Gastroesophageal sphincter (tissue), 4 donors: ENCODE data around the gene C2orf78. TPM values are rescaled to one million over a fixed set of nuclear protein-coding genes. Genes with fewer than 3 reads are reported as not detected.

ENCODE experiments used
- ATAC-seq: fragments of 150-250 bp; one replicate; pipeline ENCODE4 v1.9.1; 2016; ENCODE audit warnings: mild to moderate bottlenecking, moderate library complexity
- H3K27ac ChIP-seq, 4 donors: fragments of 200-600 bp; sonication (generic) in 3 of 4; 1 replicate in 3 of 4; 2 replicates in 1 of 4; pipeline ENCODE4 v1.5.1; 2016 to 2019
- H3K27me3 ChIP-seq: fragments of 200-600 bp; sonication (generic); one replicate; pipeline ENCODE4 v1.5.1; 2019
- H3K36me3 ChIP-seq, 2 donors: fragments of 200-600 bp; sonication (generic); one replicate each; pipeline ENCODE4 v1.5.1; 2019; ENCODE audit warnings: control low read depth in 1 of 2
- H3K4me1 ChIP-seq, 3 donors: fragments of 200-600 bp; sonication (generic); 1 replicate in 2 of 3; 2 replicates in 1 of 3; pipeline ENCODE4 v1.5.1; 2016 to 2019; ENCODE audit warnings: control low read depth in 2 of 3
- H3K4me3 ChIP-seq, 2 donors: fragments of 200-600 bp; sonication (generic); one replicate each; pipeline ENCODE4 v1.5.1; 2019; ENCODE audit warnings: mild to moderate bottlenecking in 1 of 2, moderate library complexity in 1 of 2
- H3K9me3 ChIP-seq, 3 donors: fragments of 200-600 bp; sonication (generic); one replicate each; pipeline ENCODE4 v1.5.1; 2017 to 2019; ENCODE audit warnings: control low read depth in 2 of 3
- CTCF ChIP-seq, 4 experiments: fragments of 200-600 bp in 2 of 4; fragments of 450-650 bp in 2 of 4; sonication (generic) in 1 of 4; IDR thresholded peaks; one replicate each; pipeline ENCODE4 v1.5.1; 2017 to 2019; ENCODE audit warnings: antibody characterized with exemption in 4 of 4, mild to moderate bottlenecking in 2 of 4, moderate library complexity in 2 of 4
- EP300 ChIP-seq: sonication (generic); formaldehyde crosslinking; IDR thresholded peaks from one replicate; pipeline ENCODE4 v1.6.1; 2017; ENCODE audit warnings: antibody characterized with exemption, mild to moderate bottlenecking
- POLR2A ChIP-seq, 2 donors: fragments of 450-650 bp; IDR thresholded peaks; one replicate each; pipeline ENCODE4 v1.6.1; 2017; ENCODE audit warnings: antibody characterized with exemption in 2 of 2, mild to moderate bottlenecking in 2 of 2, moderate library complexity in 1 of 2
- POLR2AphosphoS5 ChIP-seq: sonication (generic); formaldehyde crosslinking; IDR thresholded peaks from one replicate; pipeline ENCODE4 v1.6.1; 2017; ENCODE audit warnings: antibody characterized with exemption
- WGBS, 2 donors: methylation state at CpG; one replicate each; pipeline ENCODE4 v1.1.5; 2018; ENCODE audit warnings: low coverage in 1 of 2; 5-methylcytosine and 5-hydroxymethylcytosine counted together
- total RNA-seq, 4 donors: library from RNA; depleted of rRNA; stranded (reverse); fragments of >200 nt; gene quantifications; one replicate each; pipeline ENCODE4 v1.1.0, GENCODE V29; 2016

The C2orf78 gene
- total RNA-seq, 4 donors from 2014 or later: not detected

GRCh38 chr2:73828818-73829570 is 45.0 kb downstream of the C2orf78 start, which contains the start of gene STAMBP:
Gene STAMBP (plus strand): TSS chr2:73828961. CDS start chr2:73830857, 1,896 bp downstream.
- peak within 1 kb of the TSS; percentile 63 to 84 for H3K4me3 ChIP-seq
- peak within 1 kb of the TSS; percentile 84 to 97 (median 96) for H3K27ac ChIP-seq
- peaks cover 0 to 11% of the 10 kb centered on the region in 2 donors for H3K36me3 ChIP-seq
- peaks cover 8 to 63% (median 13%) of the 10 kb centered on the region in 3 donors for H3K4me1 ChIP-seq
- no peaks in the 10 kb centered on the region for H3K9me3 ChIP-seq
- no peaks in the 10 kb centered on the region for H3K27me3 ChIP-seq
- 0% methylated on average over 16 to 17 of the region's 48 CpGs for WGBS, 2 donors
- peak; percentile 98 for ATAC-seq
- no peak for TF ChIP-seq EP300
- TF ChIP-seq POLR2AphosphoS5: peak; percentile 78
- TF ChIP-seq POLR2A (IDR thresholded peaks at IDR 0.05): peak; percentile 52 to 53
- TF ChIP-seq CTCF (IDR thresholded peaks at IDR 0.05): peak in 1 of 4 experiments; percentile 8

- H3K4me1 ChIP-seq: peaks cover 8 to 62% (median 13%) of the 10 kb centered on the region in 3 donors
Measured at GRCh38 chr2:73830871-73831401, 47.0 kb downstream of the C2orf78 start.

DNA sequence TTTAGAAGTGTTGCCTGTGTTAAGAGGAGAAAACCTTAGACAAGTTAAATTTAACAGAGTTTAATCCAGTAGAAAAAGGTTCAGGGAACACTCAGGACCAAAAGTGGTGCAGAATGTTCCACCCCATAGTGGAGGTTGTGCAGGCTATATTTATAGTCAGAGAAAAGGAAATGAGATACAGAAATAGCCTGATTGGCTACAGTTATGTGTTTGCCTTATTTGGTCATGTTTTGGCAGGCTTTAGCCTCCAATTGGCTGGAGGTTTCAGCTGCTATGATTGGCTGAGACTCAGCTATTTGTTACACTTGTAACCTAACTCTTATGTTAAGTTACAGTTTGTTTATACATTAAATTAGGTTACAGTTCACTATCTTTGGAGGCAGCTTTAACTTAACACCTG is 48.9 kb downstream of the C2orf78 start:
- ATAC-seq: no peak
- Histone ChIP-seq H3K9me3 (no peaks in the 10 kb centered on the region), H3K4me3 (no peak overlapping the region), H3K4me1 (peaks cover 8 to 69% (median 12%) of the 10 kb centered on the region in 3 donors), H3K27ac (peak overlapping the region; percentile 6 to 97 (median 88)), H3K27me3 (no peaks in the 10 kb centered on the region), H3K36me3 (peaks cover 0 to 20% of the 10 kb centered on the region in 2 donors)
- TF ChIP-seq POLR2A (IDR thresholded peaks at IDR 0.05) (peak in 1 of 2 donors; percentile 32), CTCF (IDR thresholded peaks at IDR 0.05) (no peak)

More at GRCh38 chr2:73830871-73831401, 47.0 kb downstream of the C2orf78 start:
- Histone ChIP-seq H3K27me3 (no peaks in the 10 kb centered on the region), H3K9me3 (no peaks in the 10 kb centered on the region), H3K27ac (peak overlapping the region; percentile 16 to 97 (median 96)), H3K4me3 (no peak overlapping the region), H3K36me3 (peaks cover 0 to 12% of the 10 kb centered on the region in 2 donors)
- TF ChIP-seq POLR2AphosphoS5: peak; percentile 32
- TF ChIP-seq CTCF (IDR thresholded peaks at IDR 0.05): no peak
- no peak for TF ChIP-seq POLR2A (IDR thresholded peaks at IDR 0.05)
- TF ChIP-seq EP300: no peak
- WGBS, 2 donors: 26 to 72% methylated on average over 3 to 11 of the region's 11 CpGs
- ATAC-seq: no peak

DNA sequence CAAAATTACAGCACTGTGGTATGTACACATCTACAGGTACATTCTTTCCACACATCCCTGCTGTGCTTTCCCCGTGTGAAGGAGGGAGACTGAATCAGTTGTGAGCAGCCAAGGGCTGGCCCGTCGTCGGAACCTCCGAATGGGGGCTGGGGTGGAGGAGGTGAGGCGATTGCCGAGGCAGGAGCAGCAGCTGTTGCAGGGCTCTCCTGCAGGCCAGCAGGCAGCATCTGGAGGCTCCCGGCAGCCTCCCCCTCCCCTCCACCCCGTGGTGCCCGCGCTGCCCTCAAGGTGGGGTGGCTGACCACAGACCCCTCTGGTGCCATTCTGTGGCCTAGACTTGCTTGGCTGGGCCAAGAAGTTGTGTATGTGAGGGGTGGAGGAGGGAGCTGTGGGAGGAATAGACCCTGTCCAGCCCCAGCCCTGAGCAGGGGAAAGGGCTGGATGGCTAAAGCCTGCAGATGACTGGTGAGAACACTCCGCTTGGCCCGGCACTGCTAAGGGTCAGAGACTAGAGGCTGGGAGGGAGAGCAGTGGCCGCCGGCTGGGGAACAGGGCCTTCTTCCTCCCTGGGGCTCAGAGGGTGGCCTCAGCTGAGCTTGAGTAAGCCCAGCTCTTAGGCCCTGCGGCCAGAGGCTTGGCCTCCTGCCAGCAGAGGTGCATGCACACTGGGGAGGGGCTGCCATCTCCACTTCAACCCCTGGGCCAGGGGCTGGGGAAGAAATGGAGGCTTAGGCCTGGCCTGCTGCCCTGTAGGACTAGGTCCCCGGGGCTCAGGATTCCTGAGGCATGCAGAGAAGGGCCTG is 52.4 kb downstream of the C2orf78 start:
- H3K27ac ChIP-seq: peak overlapping the region; percentile 82 to 87 (median 86)
- no peaks in the 10 kb centered on the region for H3K9me3 ChIP-seq
- TF ChIP-seq CTCF (IDR thresholded peaks at IDR 0.05) (no peak), EP300 (no peak), POLR2A (IDR thresholded peaks at IDR 0.05) (no peak), POLR2AphosphoS5 (no peak)
- peaks cover 5 to 63% (median 22%) of the 10 kb centered on the region in 3 donors for H3K4me1 ChIP-seq
- no peak for ATAC-seq
- no peaks in the 10 kb centered on the region for H3K27me3 ChIP-seq
- peaks cover 0 to 20% of the 10 kb centered on the region in 2 donors for H3K36me3 ChIP-seq
- H3K4me3 ChIP-seq: no peak overlapping the region
- 43% methylated on average over 1 of the region's 17 CpGs; no CpG with 5 or more reads in 1 of the 2 donors for WGBS, 2 donors
